SK-N-MC (cell line): ENCODE results near the gene NLRC5.

Experiments used
- EZH2 ChIP-seq: fragments of 200-600 bp; sonication (generic); IDR thresholded peaks from one replicate; pipeline ENCODE4 v1.6.1; 2017; ENCODE audit warnings: antibody characterized with exemption
- FOXP2 ChIP-seq: optimal IDR thresholded peaks from 2 replicates; pipeline ENCODE3; 2011; ENCODE audit warnings: mild to moderate bottlenecking, moderate library complexity; ENCODE audit not compliant: insufficient read depth; ENCODE audit errors: extremely low read length, control extremely low read depth
- POLR2AphosphoS5 ChIP-seq: IDR thresholded peaks from 2 replicates; pipeline ENCODE4 v1.6.1; 2012; ENCODE audit warnings: mild to moderate bottlenecking, low read depth, low read length, borderline replicate concordance

DNA sequence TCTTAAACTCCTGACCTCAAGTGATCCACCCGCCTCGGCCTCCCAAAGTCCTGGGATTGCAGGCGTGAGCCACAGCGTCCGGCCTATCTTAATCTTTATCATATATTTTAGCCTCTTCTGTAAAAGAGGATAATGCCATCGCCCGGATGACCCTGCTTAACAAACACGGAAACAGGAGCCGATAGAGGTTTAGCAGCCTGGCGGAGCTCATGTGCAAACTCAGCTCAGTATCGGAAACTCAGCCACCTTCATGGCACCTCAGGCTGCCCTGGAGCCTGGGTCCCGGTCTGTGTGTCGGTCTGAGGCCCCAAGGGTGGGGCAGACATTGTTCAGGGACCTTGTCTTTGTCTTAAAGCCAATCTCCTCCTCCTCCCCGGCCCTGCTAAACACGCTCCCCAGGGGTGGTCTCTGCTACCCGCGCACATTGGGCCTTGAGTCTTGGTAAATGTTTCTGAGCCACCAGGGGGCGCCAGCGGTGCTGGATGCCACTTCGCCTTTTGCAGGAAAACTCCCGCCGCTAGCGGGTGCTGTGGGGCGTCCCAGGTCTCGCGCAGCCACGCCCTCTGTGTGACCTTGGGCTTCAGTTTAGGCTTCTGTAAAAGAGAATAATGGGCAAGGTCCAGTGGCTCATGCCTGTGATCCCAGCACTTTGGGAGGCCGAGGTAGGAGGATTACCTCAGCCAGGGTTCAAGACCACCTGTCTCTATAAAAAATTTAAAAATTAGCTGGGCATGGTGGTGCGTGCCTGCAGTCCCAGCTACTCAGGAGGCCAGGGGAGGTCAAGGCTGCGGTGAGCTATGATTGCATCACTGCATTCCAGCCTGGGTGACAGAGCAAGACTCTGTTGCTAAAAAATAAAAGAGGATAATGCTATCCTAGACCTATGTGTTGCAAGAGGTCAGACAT is 24.9 kb upstream of the NLRC5 start:
- no peak for TF ChIP-seq POLR2AphosphoS5
- TF ChIP-seq EZH2 = no peak
- no peak for TF ChIP-seq FOXP2
